Measurements from ENCODE around the gene FNDC10. TPM values are rescaled to one million over a fixed set of nuclear protein-coding genes. Genes with fewer than 3 reads are reported as not detected.

FNDC10 gene
- total RNA-seq, 1 experiment from 2014 or later, result 30.4 TPM

DNA sequence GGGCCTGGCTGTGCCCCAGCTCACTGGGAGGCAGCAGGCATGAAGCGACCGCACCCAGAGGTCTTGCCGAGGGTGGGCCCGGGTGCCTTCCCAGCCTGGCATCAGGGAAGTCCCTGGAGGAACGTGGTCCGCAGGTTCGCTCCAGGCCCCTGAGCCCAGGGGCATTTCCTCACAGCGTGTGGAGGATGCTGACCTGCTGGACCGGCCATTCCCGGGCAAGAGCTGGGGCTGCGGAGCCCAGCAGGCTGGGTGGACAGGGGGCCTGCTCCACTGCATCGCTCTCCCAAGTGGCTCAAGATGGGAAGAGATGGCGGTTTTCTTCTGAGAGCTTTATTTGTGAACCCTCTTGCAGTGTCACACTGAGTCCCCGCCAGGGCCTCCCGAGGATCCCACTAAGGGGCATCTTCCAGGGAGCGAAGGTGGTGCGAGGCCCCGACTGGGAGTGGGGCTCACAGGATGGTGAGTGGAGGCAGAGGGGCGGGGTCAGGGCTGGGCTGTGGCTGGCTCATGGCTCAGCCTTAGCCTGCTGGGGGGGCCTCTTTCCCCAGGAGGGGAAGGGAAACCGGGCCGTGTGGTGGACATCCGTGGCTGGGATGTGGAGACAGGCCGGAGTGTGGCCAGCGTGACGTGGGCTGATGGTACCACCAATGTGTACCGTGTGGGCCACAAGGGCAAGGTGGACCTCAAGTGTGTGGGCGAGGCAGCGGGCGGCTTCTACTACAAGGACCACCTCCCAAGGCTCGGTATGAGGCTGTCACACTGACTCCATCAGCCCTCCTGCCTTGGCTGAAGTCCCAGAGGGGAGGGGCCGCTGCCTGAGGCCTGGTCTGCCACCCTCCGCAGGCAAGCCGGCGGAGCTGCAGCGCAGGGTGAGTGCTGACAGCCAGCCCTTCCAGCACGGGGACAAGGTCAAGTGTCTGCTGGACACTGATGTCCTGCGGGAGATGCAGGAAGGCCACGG is 24.8 kb upstream of the FNDC10 start:
- no peak for ATAC-seq
- no peaks in the 10 kb centered on the region for H3K36me3 Mint-ChIP-seq

DNA sequence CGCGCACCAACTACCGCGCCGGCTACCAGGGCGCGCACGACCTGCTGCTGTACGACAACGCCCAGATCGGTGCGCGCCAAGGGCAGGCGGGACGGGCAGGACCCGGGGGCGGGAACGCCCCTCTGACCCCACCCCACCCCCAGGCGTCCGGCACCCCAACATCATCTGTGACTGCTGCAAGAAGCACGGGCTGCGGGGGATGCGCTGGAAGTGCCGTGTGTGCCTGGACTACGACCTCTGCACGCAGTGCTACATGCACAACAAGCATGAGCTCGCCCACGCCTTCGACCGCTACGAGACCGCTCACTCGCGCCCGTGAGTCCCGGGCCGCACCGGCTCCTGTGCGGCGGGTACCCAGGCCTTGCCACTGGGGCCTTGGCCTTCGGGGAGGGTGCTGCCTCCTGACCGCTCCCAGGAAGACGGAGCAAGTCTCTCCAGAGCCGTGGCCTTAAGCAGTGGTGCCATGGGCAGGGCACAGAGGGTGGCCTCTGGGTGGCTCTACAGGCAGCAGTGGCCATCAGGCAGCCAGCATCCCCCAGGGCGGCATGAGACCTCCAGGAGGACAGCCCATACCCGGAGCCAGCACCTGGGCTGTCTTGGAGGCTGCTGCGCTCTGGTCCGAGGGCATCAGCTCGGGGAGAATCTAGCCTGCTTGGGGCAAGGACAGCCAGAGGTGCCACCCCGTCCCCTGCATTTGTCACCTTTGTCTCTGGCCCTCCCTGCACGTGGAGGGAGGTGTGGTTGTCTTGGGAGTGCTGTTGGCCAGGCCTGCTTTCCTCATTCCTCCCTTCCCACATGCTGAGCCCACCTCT is 23.9 kb upstream of the FNDC10 start:
- DNase-seq (ENCODE audit: low spot score) (no peak), ATAC-seq (no peak)
- H3K27ac Mint-ChIP-seq, result no peak overlapping the region
- H3K4me3 Mint-ChIP-seq, result no peak overlapping the region
- no peaks in the 10 kb centered on the region for H3K4me1 Mint-ChIP-seq
- H3K36me3 Mint-ChIP-seq, result no peaks in the 10 kb centered on the region
- H3K27me3 Mint-ChIP-seq (ENCODE audit: low read depth), result no peaks in the 10 kb centered on the region
- CTCF ChIA-PET, result no interaction called here
- TF ChIP-seq ELF4 (CRISPR knock-in tag; IDR thresholded peaks at IDR 0.05; ENCODE audit: low read depth) (no peak), ZNF423 (CRISPR knock-in tag; IDR thresholded peaks at IDR 0.05) (no peak), NR3C1 (CRISPR knock-in tag; conservative IDR thresholded peaks at IDR 0.05; ENCODE audit: low read depth) (no peak), USF1 (CRISPR knock-in tag; IDR thresholded peaks at IDR 0.05) (no peak), ZMAT4 (CRISPR knock-in tag; IDR thresholded peaks at IDR 0.05) (no peak), MYBL2 (CRISPR knock-in tag; IDR thresholded peaks at IDR 0.05) (no peak), NFYB (CRISPR knock-in tag; conservative IDR thresholded peaks at IDR 0.05; ENCODE audit: low read depth) (no peak), TEAD1 (CRISPR knock-in tag; IDR thresholded peaks at IDR 0.05) (no peak), ZNF396 (CRISPR knock-in tag; IDR thresholded peaks at IDR 0.05; ENCODE audit: borderline replicate concordance) (no peak)
- TF ChIP-seq, protein P1, sequence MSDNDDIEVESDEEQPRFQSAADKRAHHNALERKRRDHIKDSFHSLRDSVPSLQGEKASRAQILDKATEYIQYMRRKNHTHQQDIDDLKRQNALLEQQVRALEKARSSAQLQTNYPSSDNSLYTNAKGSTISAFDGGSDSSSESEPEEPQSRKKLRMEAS (CRISPR knock-in tag; IDR thresholded peaks at IDR 0.05), result no peak
- TF ChIP-seq, protein P2, sequence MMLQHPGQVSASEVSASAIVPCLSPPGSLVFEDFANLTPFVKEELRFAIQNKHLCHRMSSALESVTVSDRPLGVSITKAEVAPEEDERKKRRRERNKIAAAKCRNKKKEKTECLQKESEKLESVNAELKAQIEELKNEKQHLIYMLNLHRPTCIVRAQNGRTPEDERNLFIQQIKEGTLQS (CRISPR knock-in tag; conservative IDR thresholded peaks at IDR 0.05), result no peak
- POLR2A ChIA-PET, result interaction anchor here (0.6 kb wide), 1 partner anchor 108 kb away, joined by 3 read pairs; no protein-coding TSS in a partner anchor
- H3K9me3 Mint-ChIP-seq, result no peaks in the 10 kb centered on the region

More for the DNA sequence above, 24.8 kb upstream of the FNDC10 start:
- Mint-ChIP-seq H3K4me3 (no peak overlapping the region), H3K4me1 (no peaks in the 10 kb centered on the region), H3K9me3 (no peaks in the 10 kb centered on the region), H3K27me3 (ENCODE audit: low read depth) (no peaks in the 10 kb centered on the region), H3K27ac (no peak overlapping the region)
- no peak for DNase-seq (ENCODE audit: low spot score)
- CTCF ChIA-PET, result no interaction called here
- TF ChIP-seq FOXP1 (CRISPR knock-in tag; IDR thresholded peaks at IDR 0.05; ENCODE audit: borderline replicate concordance) (no peak), ZNF416 (CRISPR knock-in tag; IDR thresholded peaks at IDR 0.05) (no peak), ERG (CRISPR knock-in tag; IDR thresholded peaks at IDR 0.05) (no peak), PRRX2 (CRISPR knock-in tag; IDR thresholded peaks at IDR 0.05) (no peak)
- POLR2A ChIA-PET, result no interaction called here

GRCh38 chr1:1623181-1623630 is 23.3 kb upstream of the FNDC10 start:
- TF ChIP-seq ATF1 (CRISPR knock-in tag; IDR thresholded peaks at IDR 0.05), result no peak
- TF ChIP-seq CREM (CRISPR knock-in tag; IDR thresholded peaks at IDR 0.05), result no peak
- TF ChIP-seq SMAD4 (CRISPR knock-in tag; IDR thresholded peaks at IDR 0.05), result no peak
- TF ChIP-seq ZNF512 (CRISPR knock-in tag; IDR thresholded peaks at IDR 0.05; ENCODE audit: borderline replicate concordance), result no peak
- TF ChIP-seq NR3C1 (CRISPR knock-in tag; conservative IDR thresholded peaks at IDR 0.05; ENCODE audit: low read depth), result no peak
- TF ChIP-seq ZNF138 (CRISPR knock-in tag; conservative IDR thresholded peaks at IDR 0.05), result no peak
- no peak for TF ChIP-seq NFATC4 (CRISPR knock-in tag; IDR thresholded peaks at IDR 0.05)
- TF ChIP-seq, protein P3, sequence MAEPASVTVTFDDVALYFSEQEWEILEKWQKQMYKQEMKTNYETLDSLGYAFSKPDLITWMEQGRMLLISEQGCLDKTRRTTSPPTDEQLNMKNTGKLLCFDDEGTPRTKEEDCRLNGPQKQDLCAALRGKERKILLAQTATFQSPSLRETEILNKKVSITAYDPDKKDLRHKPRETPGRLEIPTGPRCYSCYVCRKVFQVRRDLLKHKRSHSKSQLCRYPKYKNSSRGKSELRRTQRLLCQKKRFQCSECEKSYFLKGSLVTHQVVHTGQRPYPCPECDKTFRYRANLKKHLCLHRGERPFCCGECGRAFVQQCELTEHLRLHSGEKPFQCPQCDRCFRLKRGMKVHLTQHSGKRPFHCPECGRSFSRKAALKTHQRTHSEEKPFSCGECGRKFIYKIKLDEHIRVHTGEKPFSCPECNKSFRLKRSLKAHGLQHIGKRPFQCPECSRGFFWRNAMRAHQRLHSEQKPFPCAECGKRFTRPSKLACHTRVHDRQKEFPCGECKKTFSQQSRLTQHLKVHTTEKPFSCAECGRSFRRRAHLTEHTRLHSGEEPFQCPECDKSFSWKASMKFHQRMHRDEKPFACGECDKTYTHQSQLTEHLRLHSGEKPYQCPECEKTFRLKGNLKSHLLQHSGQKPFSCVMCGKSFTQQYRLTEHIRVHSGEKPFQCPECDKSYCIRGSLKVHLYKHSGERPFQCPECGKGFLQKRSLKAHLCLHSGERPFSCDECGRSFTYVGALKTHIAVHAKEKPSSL (CRISPR knock-in tag; conservative IDR thresholded peaks at IDR 0.05), result no peak
- TF ChIP-seq, protein P4, sequence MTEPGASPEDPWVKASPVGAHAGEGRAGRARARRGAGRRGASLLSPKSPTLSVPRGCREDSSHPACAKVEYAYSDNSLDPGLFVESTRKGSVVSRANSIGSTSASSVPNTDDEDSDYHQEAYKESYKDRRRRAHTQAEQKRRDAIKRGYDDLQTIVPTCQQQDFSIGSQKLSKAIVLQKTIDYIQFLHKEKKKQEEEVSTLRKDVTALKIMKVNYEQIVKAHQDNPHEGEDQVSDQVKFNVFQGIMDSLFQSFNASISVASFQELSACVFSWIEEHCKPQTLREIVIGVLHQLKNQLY (CRISPR knock-in tag; IDR thresholded peaks at IDR 0.05), result no peak
- Mint-ChIP-seq H3K27me3 (ENCODE audit: low read depth) (no peaks in the 10 kb centered on the region), H3K36me3 (no peaks in the 10 kb centered on the region), H3K4me1 (no peaks in the 10 kb centered on the region), H3K4me3 (no peak overlapping the region), H3K27ac (no peak overlapping the region), H3K9me3 (no peaks in the 10 kb centered on the region)
- no peak for DNase-seq (ENCODE audit: low spot score)
- ChIA-PET CTCF (no interaction called here), POLR2A (no interaction called here)
- no peak for ATAC-seq

Data from WTC11 (cell line).